HCT116 (cell line): ENCODE measurements around the gene FAM227B.

ENCODE experiments used
- CEBPB ChIP-seq: IDR thresholded peaks from 2 replicates; pipeline ENCODE4 v1.6.1; 2012; ENCODE audit warnings: low read depth
- CTCF ChIP-seq, 3 experiments: fragments of 200-600 bp in 1 of 3; sonication (generic) in 1 of 3; IDR thresholded peaks in 2 of 3; conservative IDR thresholded peaks in 1 of 3; 2 replicates each; pipeline ENCODE4 v1.5.1; 2012 to 2017; ENCODE audit warnings: low read depth in 2 of 3, low read length in 2 of 3, antibody characterized with exemption in 1 of 3, borderline replicate concordance in 1 of 3, control low read depth in 1 of 3, mild to moderate bottlenecking in 1 of 3, mixed read lengths in 1 of 3, mixed run types in 1 of 3, moderate library complexity in 1 of 3; ENCODE audit not compliant: insufficient read depth in 1 of 3
- EGR1 ChIP-seq: IDR thresholded peaks from 2 replicates; pipeline ENCODE4 v1.6.1; 2012; ENCODE audit warnings: low read depth
- EZH2 ChIP-seq: fragments of 200-600 bp; sonication (generic); IDR thresholded peaks from 2 replicates; pipeline ENCODE4 v1.6.1; 2017; ENCODE audit warnings: antibody characterized with exemption, mixed run types
- FOSL1 ChIP-seq: IDR thresholded peaks from 2 replicates; pipeline ENCODE4 v1.6.1; 2012; ENCODE audit warnings: low read depth
- POLR2A ChIP-seq: IDR thresholded peaks from 2 replicates; pipeline ENCODE4 v1.7.0; 2011; ENCODE audit warnings: borderline replicate concordance; ENCODE audit not compliant: insufficient read depth, insufficient read length; ENCODE audit errors: extremely low read depth
- POLR2AphosphoS5 ChIP-seq: IDR thresholded peaks from 2 replicates; pipeline ENCODE4 v1.6.1; 2011; ENCODE audit warnings: mild to moderate bottlenecking, low read depth, low read length, moderate library complexity
- RAD21 ChIP-seq: IDR thresholded peaks from 2 replicates; pipeline ENCODE4 v1.6.1; 2012; ENCODE audit warnings: low read depth, mild to moderate bottlenecking
- REST ChIP-seq: IDR thresholded peaks from 2 replicates; pipeline ENCODE4 v1.6.1; 2012; ENCODE audit warnings: low read depth
- SRF ChIP-seq: IDR thresholded peaks from 2 replicates; pipeline ENCODE4 v1.6.1; 2012; ENCODE audit warnings: low read depth
- YY1 ChIP-seq: IDR thresholded peaks from 2 replicates; pipeline ENCODE4 v1.6.1; 2011; ENCODE audit warnings: low read length, low read depth, moderate library complexity, mild to moderate bottlenecking; ENCODE audit not compliant: insufficient replicate concordance; ENCODE audit errors: extremely low read depth
- ZNF274 ChIP-seq: fragments of 200-500 bp; sonication (Bioruptor generic); IDR thresholded peaks from 2 replicates; pipeline ENCODE4 v1.6.1; 2014; ENCODE audit warnings: mild to moderate bottlenecking, low read depth, low read length, inconsistent platforms

DNA sequence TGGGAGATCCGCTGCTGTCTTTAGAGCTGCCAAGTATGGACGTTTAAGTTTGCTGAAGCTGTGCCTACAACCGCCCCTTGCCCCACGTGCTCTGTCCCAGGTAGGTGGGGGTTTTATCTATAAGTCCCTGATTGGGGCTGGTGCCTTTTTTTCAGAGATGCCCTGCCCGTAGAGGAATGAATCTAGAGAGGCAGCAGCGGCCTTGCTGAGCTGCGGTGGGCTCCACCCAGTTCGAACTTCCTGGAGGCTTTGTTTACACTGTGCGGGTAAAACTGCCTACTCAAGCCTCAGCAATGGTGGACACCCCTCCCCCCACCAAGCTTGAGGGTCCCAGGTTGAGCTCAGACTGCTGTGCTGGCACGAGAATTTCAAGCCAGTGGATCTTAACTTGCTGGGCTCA is 281.0 kb downstream of the FAM227B start:
- TF ChIP-seq YY1 (no peak), CTCF (IDR thresholded peaks at IDR 0.05 in 2 of 3, conservative IDR thresholded peaks at IDR 0.05 in 1 of 3; ENCODE audit: borderline replicate concordance in 1 of 3, insufficient read depth in 1 of 3, low read depth in 2 of 3, low read length in 2 of 3) (no peak), POLR2A (no peak), ZNF274 (no peak), RAD21 (no peak), EZH2 (no peak), EGR1 (no peak), FOSL1 (no peak), REST (no peak), POLR2AphosphoS5 (no peak), SRF (no peak), CEBPB (no peak)
